ENCODE results near the gene CNOT2. TPM values are rescaled to one million over a fixed set of nuclear protein-coding genes. Genes with fewer than 3 reads are reported as not detected.

Gene CNOT2
- polyA plus RNA-seq, 3 donors = 126 to 145 (median 127) TPM

DNA sequence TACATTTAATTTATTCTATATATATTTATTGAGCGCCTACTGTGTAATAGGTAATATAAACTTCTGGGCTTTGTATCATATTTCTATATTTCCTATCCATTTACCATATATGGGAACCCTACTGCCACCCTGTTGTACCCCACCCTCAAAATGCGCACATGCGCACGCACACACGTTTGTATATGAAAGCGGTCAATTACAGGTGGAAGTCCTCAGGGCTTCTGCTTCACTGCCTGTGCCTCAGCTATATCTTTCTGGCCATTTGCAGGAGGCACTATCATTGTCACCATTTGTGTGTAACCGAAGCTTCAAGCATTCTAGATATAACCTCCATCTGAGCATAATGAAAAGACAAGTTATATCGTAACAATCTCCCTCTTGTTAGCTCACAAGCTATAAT is 91.5 kb downstream of the CNOT2 start:
- DNase-seq (ENCODE audit: extremely low read depth in 1 of 11, low read depth in 9 of 11, low spot score in 4 of 11) = no peak

DNA sequence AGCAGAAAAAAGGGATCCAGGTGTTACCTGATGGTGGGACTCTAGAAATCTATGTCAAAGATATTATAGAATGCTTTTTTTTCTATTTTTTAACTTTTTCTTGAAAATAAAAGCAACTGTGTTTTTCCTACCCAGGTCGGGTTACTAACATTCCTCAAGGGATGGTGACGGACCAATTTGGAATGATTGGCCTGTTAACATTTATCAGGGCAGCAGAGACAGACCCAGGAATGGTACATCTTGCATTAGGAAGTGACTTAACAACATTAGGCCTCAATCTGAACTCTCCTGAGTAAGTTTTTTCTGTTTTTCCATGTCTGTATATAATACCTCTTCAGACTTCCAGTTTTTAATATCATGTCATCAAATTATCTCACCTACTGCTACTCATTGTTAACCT is 95.3 kb downstream of the CNOT2 start:
- no peak for DNase-seq (ENCODE audit: extremely low read depth in 1 of 11, low read depth in 9 of 11, low spot score in 4 of 11)

DNA sequence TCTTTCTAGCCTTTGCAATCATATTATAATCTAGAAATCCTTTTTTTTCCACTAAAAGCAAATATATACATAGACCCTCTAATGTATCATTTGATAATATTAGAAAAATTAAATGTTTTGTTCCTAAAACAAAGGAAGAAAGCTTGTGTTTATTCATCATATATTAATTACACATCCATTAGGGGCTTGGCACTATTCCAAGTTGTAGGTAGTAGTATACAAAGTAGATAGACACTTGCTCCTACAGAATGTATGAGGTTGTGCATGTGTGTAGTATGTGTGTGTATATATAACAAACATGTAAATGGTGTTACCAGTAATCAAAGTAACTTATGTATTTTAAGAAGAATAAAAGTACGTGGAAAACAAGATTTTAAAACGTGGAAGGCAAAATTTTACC is 107.8 kb downstream of the CNOT2 start:
- no peak for DNase-seq (ENCODE audit: extremely low read depth in 1 of 11, low read depth in 9 of 11, low spot score in 4 of 11)

DNA sequence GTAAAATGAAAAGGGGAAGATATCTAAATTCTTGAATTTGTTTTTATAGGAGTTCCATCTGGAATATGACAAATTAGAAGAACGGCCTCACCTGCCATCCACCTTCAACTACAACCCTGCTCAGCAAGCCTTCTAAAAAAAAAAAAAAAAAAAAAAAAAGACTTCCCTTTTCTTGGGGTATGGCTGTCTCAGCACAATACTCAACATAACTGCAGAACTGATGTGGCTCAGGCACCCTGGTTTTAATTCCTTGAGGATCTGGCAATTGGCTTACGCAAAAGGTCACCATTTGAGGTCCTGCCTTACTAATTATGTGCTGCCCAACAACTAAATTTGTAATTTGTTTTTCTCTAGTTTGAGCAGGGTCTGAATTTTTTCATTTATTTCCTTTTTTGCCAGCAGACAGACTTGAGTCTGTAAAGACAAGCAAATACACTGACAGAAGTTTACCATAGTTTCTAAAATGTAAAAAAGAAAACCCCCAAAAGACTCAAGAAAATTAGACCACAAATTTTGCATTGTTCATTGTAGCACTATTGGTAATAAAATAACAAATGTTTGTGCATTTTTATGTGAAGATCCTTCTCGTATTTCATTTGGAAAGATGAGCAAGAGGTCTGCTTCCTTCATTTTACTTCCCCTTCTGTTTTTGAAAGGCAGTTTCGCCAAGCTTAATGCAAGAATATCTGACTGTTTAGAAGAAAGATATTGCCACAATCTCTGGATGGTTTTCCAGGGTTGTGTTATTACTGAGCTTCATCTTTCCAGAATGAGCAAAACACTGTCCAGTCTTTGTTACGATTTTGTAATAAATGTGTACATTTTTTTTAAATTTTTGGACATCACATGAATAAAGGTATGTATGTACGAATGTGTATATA is 110.8 kb downstream of the CNOT2 start:
- DNase-seq (ENCODE audit: extremely low read depth in 1 of 11, low read depth in 9 of 11, low spot score in 4 of 11) = no peak

DNA sequence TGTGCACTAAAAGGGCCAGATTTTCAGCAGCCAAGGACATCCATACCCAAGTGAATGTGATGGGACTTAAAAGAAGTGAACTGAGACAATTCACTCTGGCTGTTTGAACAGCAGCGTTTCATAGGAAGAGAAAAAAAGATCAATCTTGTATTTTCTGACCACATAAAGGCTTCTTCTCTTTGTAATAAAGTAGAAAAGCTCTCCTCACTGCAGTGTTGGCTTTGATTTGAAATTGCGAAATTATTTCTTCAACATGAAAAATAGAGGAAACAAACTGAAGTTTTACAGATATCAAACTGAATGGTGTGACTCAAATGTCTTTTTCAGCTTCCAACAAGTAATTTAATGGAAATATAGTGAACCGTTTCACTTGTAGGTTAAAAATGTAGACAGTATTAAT is 111.6 kb downstream of the CNOT2 start:
- no peak for DNase-seq (ENCODE audit: extremely low read depth in 1 of 11, low read depth in 9 of 11, low spot score in 4 of 11)

DNA sequence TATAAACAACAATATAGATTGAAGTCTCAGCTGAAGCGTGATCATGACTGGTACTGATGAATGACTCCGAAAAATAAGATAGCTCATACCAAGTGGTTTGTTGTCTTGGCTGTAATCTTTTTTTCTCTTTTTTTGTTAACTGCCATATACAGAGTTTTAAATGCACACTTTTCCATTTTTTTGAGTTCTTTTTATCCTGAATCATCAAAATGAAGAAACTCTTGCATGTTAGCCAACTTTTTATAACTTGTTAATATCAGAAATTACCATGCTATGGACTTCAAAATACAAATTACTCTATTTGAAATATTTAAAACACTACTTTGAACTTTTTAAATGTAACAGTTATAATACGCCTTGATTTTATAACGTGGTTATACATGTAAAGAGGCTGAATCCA is 112.7 kb downstream of the CNOT2 start:
- DNase-seq (ENCODE audit: extremely low read depth in 1 of 11, low read depth in 9 of 11, low spot score in 4 of 11) = no peak

DNA sequence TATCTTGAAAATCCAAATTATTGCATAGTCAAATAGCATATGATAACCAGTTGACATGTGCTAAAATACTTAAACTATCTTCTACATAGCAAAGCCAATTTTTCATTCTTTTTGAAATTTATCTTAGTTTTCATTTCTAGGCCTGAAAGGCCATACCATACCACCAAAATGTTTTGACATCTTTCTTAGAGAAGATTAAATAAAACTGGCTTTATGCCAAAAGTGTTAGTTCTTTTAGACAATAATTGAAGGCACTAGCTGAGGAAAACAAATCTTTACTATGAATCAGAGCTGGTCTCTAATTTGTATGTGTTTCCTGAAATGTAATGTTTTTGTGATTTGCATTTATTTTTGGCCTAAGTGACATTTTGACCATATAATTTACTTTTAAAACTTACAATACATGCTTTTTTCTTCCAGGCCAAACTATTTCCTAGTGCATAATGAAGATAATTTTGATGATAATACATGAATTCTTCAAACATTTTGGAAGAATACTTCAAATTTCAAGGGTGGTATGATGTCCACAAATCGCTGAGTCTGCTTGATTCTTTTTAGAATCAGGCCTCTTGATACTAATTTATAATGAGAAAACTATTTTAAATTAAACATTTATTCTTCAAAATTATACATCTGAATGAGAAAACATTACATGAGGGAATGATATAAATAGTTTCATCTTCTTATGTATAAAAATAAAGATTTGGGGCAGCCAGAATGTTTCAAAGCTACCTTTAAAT is 116.4 kb downstream of the CNOT2 start:
- no peak for DNase-seq (ENCODE audit: extremely low read depth in 1 of 11, low read depth in 9 of 11, low spot score in 4 of 11)

DNA sequence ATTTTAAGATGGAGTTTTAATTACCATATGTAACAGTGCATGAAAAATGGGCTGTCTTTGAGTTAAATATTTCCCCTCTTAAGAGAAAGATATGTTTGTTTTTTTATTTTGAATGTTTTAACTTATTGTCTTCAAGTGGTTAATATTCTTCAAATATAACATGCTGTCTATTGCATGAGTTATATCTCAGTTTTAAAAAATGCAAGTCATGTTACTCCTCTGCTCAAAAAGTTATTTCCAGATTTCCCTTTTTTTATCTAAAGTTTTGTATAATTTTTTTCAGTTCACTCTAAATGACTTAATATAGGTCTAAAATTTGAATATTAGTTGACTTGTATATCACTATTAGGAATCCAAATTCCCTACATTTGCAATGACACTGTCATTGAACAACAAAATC is 117.0 kb downstream of the CNOT2 start:
- no peak for DNase-seq (ENCODE audit: extremely low read depth in 1 of 11, low read depth in 9 of 11, low spot score in 4 of 11)

DNA sequence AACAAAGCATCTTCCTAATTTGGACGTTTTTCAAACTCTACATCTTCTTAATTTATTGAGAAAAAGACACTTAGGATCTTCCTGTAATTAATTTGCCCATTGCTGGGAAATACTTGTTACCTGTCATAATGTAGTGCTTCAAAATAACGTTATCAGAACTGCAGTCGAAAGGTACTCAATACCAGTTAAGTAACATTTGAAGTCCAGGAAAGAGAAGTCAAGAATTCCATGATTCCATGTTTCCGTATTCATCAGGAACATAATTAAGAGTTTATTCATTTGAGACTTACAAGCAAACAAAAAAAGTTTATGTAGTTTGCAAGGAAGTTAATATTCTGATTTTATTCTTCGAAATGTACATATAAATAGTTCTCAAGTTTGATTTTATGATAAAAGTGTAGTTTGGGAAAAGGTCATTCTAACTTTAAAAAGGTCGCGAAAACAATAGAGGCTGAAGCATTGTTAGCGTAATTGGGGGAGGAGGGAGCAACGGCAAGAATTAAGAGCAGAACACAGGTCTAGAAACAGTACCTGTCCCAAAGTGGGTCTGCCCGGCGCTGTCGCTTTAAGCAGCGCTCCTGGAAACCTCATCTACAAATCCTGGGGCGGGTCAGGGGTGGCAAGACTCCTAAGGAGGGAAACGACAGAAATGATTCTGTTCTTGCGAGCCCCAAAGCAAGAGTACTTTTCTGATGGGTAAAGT is 121.6 kb downstream of the CNOT2 start:
- no peak for DNase-seq (ENCODE audit: extremely low read depth in 1 of 11, low read depth in 9 of 11, low spot score in 4 of 11)

DNA sequence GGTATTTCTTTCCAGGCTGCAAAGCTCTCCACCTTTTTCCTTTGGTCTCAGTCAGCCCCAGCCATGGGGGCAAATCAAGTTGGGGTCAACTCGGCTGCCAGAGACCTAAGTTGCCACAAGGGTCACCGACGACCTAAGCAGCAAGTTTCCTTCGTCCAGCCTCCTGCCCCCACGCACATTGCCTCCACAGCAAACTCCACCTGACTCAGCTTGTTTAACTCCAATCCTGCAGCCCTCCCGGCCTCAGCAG is 122.1 kb downstream of the CNOT2 start:
- peak in 2 of 11 donors; percentile 9 to 10 for DNase-seq (ENCODE audit: extremely low read depth in 1 of 11, low read depth in 9 of 11, low spot score in 4 of 11)

DNA sequence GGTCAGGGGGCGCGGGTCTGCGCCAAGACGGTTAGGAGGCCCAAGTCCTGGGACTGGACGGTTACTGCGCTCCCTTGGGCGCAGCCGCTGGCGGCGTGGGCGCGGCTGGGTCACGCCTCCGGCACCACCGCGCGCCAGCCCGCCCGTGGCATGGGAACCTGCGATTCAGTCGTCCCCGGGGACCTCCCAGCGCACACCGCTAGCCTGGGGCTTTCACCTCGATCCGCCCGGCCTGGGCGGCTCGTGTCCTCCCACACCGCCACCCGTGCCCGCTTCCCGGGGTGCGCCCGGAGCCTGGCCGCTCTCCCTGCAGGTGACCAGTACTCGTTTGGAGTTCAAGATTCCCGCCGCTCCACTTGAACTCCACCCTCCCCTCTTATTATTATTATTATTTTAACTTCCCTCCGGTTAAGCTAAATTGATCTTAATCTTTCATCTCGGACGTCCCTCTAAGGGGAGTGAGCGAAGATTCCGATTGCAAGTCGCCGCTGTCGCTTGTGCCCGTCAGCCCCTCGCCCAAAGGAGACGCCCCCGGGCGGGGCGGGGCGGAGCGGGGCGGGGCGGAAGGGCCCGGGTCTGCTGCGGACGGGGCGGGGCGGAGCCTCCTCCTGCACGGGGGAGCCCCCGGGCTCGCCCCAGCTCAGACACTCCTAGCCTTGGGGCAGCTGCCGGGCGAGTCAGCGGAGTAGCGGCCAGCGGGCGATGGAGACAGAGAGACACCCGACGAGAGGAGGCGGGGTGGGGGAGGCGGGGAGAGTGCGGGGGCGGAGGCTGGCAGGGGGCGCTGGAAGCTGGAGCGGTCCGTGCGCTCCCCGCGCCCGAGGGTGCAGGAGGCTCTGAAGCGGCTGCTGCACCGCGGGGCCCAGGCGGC is 122.7 kb downstream of the CNOT2 start, which contains the start of gene KCNMB4:
TSS of gene KCNMB4 (plus strand) at position 643 of the 871 bp plus-strand sequence. CDS start 445 bp downstream, outside the sequence.
- peak in 9 of 11 donors; percentile 30 to 70 (median 66) for DNase-seq (ENCODE audit: extremely low read depth in 1 of 11, low read depth in 9 of 11, low spot score in 4 of 11)

DNA sequence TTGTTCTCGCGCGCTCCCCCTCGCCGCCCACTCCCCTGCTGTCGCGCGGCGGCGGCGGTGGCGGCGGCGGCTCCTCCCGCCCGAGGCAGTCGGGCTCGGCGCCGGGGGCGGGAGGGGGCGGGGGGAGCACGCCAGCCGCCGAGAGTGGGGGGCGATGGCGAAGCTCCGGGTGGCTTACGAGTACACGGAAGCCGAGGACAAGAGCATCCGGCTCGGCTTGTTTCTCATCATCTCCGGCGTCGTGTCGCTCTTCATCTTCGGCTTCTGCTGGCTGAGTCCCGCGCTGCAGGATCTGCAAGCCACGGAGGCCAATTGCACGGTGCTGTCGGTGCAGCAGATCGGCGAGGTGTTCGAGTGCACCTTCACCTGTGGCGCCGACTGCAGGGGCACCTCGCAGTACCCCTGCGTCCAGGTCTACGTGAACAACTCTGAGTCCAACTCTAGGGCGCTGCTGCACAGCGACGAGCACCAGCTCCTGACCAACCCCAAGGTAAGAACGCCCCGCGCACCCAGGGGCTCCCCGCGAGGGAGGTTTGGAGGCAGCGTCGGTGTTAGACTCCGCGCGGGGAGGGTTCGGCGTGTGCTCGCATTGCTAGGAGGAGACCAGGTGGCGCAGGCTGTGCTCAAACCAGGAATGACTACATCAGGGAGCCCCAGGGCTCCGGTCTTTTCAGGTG is 123.5 kb downstream of the CNOT2 start:
- peak in 8 of 11 donors; percentile 23 to 49 (median 36) for DNase-seq (ENCODE audit: extremely low read depth in 1 of 11, low read depth in 9 of 11, low spot score in 4 of 11)

DNA sequence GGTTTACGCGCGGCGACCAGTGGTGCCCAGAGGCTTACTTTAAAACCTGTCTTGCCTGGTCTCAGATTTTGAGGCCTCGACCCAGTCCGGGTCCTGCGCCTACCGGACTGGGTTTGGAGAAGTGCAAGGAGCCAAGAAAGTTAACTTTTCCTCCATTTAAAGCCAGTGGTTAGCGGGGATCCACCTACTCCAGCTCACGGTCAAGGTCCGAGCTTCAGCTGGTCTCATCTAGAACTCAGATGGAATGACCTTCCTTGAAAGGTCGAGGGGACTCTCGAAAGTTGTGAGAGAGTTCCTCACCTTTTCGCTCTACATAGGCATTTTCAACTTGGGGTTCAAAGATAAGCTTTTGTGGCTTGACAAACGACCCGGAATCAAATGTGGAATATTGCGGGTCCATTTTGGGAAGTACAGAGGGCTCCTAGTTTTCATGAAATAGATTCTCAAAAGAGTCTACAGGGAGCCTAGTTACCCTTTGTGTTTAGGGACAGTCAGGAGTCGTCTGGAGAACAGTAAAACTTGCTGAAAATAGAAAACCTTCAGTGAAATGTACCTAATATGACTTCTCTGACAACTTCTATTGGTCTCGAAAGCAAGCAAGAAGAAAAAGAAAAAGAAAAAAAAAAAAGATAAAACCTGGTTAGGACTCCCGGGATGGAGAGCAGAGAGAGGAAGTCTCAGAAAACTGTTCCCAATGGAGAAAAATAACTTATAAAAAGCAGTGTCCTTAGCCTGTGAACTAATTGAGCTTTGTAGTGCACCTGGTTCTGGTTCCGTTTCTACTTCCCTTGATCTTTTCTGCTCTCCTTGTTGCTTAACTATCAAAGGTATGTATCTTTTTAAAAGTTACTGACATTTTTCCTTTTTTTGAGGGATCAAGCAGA is 124.3 kb downstream of the CNOT2 start:
- DNase-seq (ENCODE audit: extremely low read depth in 1 of 11, low read depth in 9 of 11, low spot score in 4 of 11) = peak in 7 of 11 donors; percentile 13 to 39 (median 25)

DNA sequence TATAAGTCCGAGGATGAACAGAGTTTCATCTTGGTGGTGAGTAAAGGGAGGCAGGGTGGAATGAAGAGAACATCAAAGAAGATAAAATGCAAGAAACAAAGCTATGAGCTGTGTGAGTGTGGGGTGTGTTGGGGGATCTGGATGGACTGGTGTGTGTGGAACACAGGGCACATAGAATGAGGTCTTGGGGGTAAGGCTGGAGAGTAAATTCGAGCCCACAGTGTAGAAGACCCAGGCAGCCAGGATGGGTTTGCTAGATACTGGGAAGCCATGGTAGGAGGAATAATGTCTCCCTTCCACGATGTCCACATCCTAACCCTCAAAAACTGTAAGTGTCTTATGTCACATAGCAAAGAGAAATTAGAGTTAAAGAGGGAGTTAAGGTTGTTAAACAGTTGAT is 129.6 kb downstream of the CNOT2 start:
- no peak for DNase-seq (ENCODE audit: extremely low read depth in 1 of 11, low read depth in 9 of 11, low spot score in 4 of 11)

DNA sequence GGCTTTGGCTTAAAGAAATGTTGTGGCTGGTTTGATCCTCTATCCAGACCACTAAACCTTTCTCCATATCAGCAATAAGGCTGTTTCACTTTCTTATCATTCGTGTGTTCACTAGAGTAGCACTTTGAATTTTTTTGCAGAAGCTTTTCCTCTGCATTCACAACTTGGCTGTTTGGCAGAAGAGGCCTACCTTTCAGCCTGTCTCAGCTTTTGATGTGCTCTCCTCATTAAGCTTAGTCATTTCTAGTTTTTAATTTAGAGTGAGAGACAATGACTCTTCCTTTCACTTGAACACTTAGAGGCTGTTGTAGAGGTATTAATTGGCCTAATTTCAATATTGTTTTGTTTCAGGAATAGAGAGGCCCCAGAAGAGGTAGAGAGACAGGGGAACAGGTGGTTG is 136.6 kb downstream of the CNOT2 start:
- no peak for DNase-seq (ENCODE audit: extremely low read depth in 1 of 11, low read depth in 9 of 11, low spot score in 4 of 11)

DNA sequence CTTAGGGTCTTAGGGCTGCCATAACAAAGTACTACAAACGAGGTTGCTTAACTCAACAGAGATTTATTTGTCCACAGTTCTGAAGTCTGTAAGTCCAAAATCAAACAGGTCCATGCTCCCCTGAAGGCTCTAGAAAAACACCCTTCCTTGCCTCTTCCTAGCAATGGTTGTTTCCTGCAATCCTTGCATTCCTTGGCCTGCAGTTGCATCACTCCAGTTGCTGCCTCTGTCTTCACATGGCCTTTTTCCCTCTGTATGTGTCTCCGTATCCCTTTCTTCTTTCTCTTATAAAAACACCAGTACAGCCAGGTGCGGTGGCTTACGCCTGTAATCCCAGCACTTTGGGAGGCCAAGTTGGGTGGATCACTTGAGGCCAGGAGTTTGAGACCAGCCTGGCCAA is 140.3 kb downstream of the CNOT2 start:
- DNase-seq (ENCODE audit: extremely low read depth in 1 of 11, low read depth in 9 of 11, low spot score in 4 of 11) = no peak

DNA sequence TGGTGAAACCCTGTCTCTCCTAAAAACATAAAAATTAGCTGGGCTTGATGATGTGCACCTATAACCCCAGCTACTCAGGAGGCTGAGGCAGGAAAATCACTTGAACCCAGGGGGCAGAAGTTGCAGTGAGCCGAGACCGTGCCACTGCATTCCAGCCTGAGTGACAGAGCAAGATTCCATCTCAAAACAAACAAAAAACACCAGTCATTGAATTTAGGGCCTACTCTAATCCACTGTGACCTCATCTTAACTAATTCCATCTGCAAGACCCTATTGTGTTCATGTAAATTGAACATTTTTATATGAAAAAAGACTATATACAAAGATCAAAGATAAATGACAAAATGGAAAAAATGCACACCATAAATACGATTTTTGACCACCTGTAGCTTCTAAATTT is 140.7 kb downstream of the CNOT2 start:
- DNase-seq (ENCODE audit: extremely low read depth in 1 of 11, low read depth in 9 of 11, low spot score in 4 of 11) = no peak

DNA sequence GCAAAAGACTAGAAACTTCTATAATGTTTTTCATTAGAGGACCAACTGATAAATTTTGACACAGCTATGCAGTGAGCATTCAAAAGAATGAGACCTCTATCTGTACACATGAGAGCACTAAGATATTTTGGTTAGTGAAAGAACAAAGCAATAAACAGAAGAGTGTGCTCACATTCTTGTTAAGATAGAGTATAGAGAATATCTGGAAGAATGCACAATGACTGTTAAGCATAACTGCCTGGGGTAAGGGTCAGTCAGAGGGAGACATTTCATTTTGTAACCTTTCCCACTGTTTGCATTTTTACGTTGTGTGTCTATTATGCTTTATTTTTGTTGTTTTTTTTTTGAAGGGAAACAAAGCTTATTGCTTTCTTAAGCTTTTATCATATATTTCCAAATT is 143.5 kb downstream of the CNOT2 start:
- DNase-seq (ENCODE audit: extremely low read depth in 1 of 11, low read depth in 9 of 11, low spot score in 4 of 11) = no peak

All from renal cortex interstitium (tissue), 11 donors.